Hematopoietic multipotent progenitor cell treated with erythropoietin and hydrocortisone succinate and interleukin-3 and kit ligand, for 8 days (in vitro differentiated cells): ENCODE data around the gene SCN4B.
A peak's percentile ranks its signal among the peaks of the same experiment; 100 is the strongest.

Source experiments
- DNase-seq: peaks from one replicate; pipeline ENCODE4 v3.0.0-alpha.2; 2015

SCN4B gene

GRCh38 chr11:118172356-118172755, 19.7 kb upstream of the SCN4B start:
- DNase-seq = no peak

DNA sequence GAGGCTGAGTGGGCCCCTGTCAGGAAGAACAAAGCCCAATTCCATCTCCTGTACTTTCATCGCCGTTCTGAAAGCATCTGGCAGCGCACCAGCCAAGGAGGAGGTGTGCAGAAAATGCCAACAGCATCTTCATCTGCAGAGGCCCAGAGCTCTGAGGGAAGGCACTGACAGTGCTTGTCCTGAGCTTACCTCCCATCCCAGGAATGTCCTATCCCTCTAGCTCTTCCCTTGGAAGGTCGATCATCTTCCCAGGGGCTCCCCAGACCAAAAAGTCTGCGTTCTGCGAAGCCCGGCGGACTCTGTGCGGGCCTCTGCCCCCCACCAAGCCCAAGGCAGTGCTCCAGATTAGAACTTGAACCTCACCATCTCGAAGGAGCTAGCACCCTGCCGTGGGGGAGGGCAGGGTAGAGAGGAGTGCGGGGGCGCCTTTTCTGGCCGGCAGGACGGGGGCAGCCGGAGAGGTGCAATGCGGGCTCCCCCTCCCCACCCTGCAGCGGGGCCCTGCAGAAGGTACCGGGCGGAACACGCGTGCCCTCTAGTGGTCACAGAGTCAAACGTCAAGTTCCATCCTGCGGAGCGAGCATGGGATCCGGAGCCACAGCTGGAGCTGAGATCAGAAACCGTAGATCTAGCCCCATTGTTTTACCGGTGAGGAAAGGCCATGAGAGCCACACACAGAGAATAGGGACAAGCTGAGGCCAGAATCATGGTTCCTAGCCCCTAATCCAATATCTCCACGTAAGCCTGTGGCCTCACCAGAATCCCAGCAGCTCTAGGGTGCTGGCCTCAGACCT, 18.8 kb upstream of the SCN4B start:
- DNase-seq = peak; percentile 55

DNA sequence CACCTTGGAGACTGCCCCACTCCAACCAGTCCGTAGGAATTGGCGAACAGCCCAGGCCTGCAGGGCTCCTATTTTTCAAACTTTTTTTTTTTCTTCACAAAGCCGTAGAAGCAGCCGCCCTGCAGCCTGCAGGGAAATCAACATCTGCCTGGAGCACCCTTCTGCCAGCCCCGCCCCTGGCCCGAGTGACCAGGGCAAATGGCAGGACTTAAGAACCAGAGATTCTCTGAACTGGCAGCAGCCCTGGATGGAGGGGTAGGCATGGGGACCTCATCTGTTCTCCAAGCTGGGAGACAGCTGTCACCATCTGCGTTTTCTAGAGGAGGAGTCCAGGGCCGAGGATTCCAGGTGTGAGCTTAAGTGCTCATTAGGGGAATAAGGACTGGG, 18.3 kb upstream of the SCN4B start:
- no peak for DNase-seq

- no peak for DNase-seq
These were observed 17.6 kb upstream of the SCN4B start for GRCh38 chr11:118170231-118170630.

GRCh38 chr11:118169300-118170140, 16.9 kb upstream of the SCN4B start:
- no peak for DNase-seq

- DNase-seq = no peak
These were observed 16.1 kb upstream of the SCN4B start for GRCh38 chr11:118168751-118169150.

DNA sequence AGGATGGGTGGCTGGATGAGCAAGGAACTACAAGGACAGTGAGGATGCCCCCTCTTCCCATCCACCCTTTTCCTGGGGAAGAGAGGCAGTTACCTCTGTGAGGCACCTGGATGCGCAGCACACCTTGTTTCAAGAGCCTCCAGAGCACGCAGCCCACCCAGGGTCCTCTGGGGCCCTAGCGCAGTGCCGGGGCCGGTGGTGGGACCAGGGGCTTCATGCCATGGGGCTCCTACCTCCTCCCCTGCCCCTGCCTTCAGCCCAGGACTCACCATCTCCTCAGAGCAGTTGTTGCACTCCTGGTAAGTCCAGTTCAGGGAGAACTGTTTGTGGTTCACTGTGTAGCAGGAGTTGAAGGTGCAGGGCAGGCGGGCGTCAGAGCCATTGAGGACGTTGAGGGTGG, 15.7 kb upstream of the SCN4B start:
- no peak for DNase-seq

GRCh38 chr11:118167906-118168305, 15.3 kb upstream of the SCN4B start:
- DNase-seq = no peak

- DNase-seq = no peak
These were observed 14.6 kb upstream of the SCN4B start for GRCh38 chr11:118167253-118167652.

DNA sequence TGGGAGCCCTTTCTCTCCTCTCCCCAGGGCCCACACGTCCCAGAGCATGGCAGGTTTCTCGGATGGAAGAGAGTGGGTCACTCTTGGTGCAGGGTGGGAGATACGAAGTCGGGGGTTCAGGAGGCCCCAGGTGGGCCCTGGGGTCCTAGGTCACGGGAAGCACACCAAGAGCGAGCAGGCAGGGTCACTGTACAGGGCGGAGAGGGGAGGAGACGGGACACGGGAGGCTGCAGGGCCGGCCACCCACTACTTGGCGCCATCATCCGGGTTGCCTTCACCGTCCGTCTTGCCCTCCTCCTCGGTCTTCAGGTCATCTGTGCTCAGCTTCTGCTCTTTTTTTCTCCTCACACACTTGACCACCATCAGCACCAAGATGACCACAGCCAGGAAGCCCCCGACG, 14.0 kb upstream of the SCN4B start:
- no peak for DNase-seq

DNA sequence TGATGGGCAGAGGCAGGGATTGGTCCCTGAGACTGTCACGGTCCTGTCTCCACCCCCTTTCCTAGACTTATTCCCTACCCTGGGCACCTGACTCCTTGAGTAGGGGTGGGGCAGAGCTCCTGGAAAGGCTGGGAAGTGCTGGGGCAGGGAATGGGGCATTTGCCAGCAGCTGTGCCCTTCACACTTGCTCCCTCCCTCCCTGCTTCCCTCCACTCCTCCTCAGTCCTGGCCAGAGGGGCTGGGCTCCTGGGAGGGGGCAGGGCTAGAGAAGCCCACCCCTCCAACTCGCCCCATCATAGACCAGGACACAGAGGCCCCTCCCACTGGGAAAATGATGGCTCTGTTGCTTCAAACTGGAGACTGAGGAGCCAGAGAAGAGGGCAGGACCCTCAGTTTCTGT, 12.3 kb upstream of the SCN4B start:
- no peak for DNase-seq

GRCh38 chr11:118163494-118163893, 10.9 kb upstream of the SCN4B start:
- DNase-seq = no peak

GRCh38 chr11:118162846-118163245, 10.2 kb upstream of the SCN4B start:
- no peak for DNase-seq

- no peak for DNase-seq
These were observed 9.2 kb upstream of the SCN4B start for GRCh38 chr11:118161786-118162185.

GRCh38 chr11:118157186-118157895, 4.7 kb upstream of the SCN4B start:
- DNase-seq = no peak

- DNase-seq = no peak
These were observed 4.0 kb upstream of the SCN4B start for GRCh38 chr11:118156531-118157185.

- no peak for DNase-seq
These were observed 3.3 kb upstream of the SCN4B start for GRCh38 chr11:118155776-118156530.

- no peak for DNase-seq
These were observed 2.0 kb upstream of the SCN4B start for GRCh38 chr11:118154641-118155040.

GRCh38 chr11:118153976-118154375, 1.4 kb upstream of the SCN4B start:
- DNase-seq = no peak

DNA sequence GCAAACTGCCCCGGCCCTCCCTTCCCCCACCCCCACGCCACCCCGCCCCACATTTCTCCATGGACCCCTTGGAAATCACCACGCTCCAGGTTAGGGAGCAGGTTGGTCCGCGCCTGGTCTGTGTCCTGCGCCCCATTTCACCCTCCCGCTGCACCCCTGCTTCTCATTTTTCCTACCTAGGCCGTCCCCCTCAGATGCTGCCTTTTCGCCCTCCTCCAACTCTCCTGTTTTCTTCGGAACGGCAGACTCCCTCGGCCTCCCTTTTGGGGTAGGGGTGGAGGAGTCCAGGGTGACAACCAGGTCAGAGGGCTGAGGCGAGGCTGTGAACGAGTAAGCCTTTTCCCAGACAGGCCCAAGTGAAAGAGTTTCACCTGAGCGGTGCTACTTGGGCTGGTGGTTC, 893 bp upstream of the SCN4B start:
- no peak for DNase-seq

- no peak for DNase-seq
These were observed 537 bp downstream of the SCN4B start for GRCh38 chr11:118152020-118152551.

DNA sequence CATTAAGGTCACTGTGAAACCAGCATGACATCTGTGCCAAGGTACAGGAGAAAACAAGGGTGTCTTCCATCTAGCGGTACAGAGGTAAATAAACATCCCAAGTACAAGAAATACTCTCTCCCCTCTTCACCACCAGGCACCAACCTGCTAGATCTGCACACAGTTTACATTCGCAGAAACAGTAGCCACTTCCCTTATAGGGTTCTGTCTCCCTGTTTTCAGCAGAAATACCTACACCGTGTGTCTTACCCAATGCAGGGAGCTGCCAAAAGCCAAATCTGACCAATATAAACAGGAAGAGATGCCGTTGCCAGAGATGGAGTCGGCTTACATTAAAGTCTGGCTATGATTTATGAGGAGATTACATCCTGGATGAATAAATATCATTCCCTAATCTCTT, 1.2 kb downstream of the SCN4B start:
- no peak for DNase-seq
